ENCODE measurements around the gene ZSCAN22. TPM values are rescaled to one million over a fixed set of nuclear protein-coding genes. Genes with fewer than 3 reads are reported as not detected.

Gene ZSCAN22
- total and polyA plus RNA-seq, 2 of the 13 experiments (the other 11 are each of a cell fraction or from before 2014, with no cell fraction given): 2.5 to 3.5 TPM

DNA sequence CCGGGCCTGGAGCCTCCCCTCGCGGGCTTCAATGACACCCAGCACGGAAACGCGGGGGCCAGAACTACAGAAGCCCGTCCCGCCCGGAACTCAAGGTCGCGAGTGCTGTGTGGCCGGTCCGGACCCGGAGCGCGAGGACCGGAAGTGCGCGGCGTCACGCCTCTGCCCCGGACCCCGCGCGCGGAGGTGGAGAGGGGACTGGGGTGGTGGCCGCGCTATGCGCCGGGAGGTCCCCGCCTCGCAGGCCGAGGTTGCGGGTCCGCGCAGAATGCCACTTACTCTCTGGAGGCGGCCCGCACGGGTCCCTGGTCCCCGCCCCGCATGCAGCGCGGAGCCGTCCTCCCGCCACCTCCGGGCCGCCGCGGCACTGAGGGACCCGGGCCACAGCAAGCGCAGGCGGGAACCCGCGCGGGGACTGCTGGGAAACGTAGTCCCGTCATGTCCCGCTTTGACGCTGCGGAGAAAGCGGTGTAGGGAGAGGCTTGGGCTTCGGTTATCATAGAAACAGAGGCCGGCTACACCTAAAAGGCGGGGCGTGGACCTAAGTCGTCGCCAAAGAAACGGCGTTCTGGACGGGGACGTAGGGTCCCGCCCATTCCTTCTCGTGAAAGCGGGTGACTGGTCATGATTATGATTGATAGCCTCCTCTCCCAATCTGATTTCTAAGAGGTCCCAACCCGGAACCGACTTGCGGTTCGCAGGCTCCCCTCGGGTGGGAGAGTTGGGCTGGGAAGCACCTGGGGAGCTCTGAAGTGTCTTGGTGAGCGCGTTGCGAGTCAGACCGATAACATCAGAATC is 54.1 kb downstream of the ZSCAN22 start, which contains the start of gene ZNF837 (continued):
- TF ChIP-seq, protein P1, sequence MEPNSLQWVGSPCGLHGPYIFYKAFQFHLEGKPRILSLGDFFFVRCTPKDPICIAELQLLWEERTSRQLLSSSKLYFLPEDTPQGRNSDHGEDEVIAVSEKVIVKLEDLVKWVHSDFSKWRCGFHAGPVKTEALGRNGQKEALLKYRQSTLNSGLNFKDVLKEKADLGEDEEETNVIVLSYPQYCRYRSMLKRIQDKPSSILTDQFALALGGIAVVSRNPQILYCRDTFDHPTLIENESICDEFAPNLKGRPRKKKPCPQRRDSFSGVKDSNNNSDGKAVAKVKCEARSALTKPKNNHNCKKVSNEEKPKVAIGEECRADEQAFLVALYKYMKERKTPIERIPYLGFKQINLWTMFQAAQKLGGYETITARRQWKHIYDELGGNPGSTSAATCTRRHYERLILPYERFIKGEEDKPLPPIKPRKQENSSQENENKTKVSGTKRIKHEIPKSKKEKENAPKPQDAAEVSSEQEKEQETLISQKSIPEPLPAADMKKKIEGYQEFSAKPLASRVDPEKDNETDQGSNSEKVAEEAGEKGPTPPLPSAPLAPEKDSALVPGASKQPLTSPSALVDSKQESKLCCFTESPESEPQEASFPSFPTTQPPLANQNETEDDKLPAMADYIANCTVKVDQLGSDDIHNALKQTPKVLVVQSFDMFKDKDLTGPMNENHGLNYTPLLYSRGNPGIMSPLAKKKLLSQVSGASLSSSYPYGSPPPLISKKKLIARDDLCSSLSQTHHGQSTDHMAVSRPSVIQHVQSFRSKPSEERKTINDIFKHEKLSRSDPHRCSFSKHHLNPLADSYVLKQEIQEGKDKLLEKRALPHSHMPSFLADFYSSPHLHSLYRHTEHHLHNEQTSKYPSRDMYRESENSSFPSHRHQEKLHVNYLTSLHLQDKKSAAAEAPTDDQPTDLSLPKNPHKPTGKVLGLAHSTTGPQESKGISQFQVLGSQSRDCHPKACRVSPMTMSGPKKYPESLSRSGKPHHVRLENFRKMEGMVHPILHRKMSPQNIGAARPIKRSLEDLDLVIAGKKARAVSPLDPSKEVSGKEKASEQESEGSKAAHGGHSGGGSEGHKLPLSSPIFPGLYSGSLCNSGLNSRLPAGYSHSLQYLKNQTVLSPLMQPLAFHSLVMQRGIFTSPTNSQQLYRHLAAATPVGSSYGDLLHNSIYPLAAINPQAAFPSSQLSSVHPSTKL (CRISPR knock-in tag; IDR thresholded peaks at IDR 0.05): peak; percentile 73
- TF ChIP-seq KMT2A (CRISPR knock-in tag; IDR thresholded peaks at IDR 0.05) (peak; percentile 88), ZNF792 (CRISPR knock-in tag; IDR thresholded peaks at IDR 0.05) (peak; percentile 98), ZFP82 (CRISPR knock-in tag; IDR thresholded peaks at IDR 0.05; ENCODE audit: borderline replicate concordance) (0 out of 2 replicates have a peak, but pooled peaks have one; percentile 82), HNRNPLL (IDR thresholded peaks at IDR 0.05; ENCODE audit: low read depth, low read length, poor library complexity, severe bottlenecking) (peak; percentile 99), KLF12 (CRISPR knock-in tag; IDR thresholded peaks at IDR 0.05; ENCODE audit: borderline replicate concordance) (no peak), MXD4 (CRISPR knock-in tag; IDR thresholded peaks at IDR 0.05) (peak; percentile 95), ZNF788 (CRISPR knock-in tag; IDR thresholded peaks at IDR 0.05; ENCODE audit: borderline replicate concordance) (peak; percentile 90), ZZZ3 (CRISPR knock-in tag; IDR thresholded peaks at IDR 0.05; ENCODE audit: borderline replicate concordance) (no peak), WIZ (CRISPR knock-in tag; IDR thresholded peaks at IDR 0.05) (peak; percentile 81), ZNF607 (CRISPR knock-in tag; IDR thresholded peaks at IDR 0.05; ENCODE audit: borderline replicate concordance) (peak; percentile 90), ZNF761 (CRISPR knock-in tag; conservative IDR thresholded peaks at IDR 0.05) (peak; percentile 81; the same call in 1 of the 2 replicates)
- TF ChIP-seq, protein P2, sequence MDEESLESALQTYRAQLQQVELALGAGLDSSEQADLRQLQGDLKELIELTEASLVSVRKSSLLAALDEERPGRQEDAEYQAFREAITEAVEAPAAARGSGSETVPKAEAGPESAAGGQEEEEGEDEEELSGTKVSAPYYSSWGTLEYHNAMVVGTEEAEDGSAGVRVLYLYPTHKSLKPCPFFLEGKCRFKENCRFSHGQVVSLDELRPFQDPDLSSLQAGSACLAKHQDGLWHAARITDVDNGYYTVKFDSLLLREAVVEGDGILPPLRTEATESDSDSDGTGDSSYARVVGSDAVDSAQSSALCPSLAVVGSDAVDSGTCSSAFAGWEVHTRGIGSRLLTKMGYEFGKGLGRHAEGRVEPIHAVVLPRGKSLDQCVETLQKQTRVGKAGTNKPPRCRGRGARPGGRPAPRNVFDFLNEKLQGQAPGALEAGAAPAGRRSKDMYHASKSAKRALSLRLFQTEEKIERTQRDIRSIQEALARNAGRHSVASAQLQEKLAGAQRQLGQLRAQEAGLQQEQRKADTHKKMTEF (CRISPR knock-in tag; IDR thresholded peaks at IDR 0.05): peak; percentile 99
- TF ChIP-seq, protein P3, sequence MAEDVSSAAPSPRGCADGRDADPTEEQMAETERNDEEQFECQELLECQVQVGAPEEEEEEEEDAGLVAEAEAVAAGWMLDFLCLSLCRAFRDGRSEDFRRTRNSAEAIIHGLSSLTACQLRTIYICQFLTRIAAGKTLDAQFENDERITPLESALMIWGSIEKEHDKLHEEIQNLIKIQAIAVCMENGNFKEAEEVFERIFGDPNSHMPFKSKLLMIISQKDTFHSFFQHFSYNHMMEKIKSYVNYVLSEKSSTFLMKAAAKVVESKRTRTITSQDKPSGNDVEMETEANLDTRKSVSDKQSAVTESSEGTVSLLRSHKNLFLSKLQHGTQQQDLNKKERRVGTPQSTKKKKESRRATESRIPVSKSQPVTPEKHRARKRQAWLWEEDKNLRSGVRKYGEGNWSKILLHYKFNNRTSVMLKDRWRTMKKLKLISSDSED (CRISPR knock-in tag; IDR thresholded peaks at IDR 0.05): no peak
- TF ChIP-seq, protein P4, sequence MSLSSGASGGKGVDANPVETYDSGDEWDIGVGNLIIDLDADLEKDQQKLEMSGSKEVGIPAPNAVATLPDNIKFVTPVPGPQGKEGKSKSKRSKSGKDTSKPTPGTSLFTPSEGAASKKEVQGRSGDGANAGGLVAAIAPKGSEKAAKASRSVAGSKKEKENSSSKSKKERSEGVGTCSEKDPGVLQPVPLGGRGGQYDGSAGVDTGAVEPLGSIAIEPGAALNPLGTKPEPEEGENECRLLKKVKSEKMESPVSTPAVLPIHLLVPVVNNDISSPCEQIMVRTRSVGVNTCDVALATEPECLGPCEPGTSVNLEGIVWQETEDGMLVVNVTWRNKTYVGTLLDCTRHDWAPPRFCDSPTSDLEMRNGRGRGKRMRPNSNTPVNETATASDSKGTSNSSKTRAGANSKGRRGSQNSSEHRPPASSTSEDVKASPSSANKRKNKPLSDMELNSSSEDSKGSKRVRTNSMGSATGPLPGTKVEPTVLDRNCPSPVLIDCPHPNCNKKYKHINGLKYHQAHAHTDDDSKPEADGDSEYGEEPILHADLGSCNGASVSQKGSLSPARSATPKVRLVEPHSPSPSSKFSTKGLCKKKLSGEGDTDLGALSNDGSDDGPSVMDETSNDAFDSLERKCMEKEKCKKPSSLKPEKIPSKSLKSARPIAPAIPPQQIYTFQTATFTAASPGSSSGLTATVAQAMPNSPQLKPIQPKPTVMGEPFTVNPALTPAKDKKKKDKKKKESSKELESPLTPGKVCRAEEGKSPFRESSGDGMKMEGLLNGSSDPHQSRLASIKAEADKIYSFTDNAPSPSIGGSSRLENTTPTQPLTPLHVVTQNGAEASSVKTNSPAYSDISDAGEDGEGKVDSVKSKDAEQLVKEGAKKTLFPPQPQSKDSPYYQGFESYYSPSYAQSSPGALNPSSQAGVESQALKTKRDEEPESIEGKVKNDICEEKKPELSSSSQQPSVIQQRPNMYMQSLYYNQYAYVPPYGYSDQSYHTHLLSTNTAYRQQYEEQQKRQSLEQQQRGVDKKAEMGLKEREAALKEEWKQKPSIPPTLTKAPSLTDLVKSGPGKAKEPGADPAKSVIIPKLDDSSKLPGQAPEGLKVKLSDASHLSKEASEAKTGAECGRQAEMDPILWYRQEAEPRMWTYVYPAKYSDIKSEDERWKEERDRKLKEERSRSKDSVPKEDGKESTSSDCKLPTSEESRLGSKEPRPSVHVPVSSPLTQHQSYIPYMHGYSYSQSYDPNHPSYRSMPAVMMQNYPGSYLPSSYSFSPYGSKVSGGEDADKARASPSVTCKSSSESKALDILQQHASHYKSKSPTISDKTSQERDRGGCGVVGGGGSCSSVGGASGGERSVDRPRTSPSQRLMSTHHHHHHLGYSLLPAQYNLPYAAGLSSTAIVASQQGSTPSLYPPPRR (CRISPR knock-in tag; IDR thresholded peaks at IDR 0.05; ENCODE audit: borderline replicate concordance): no peak
- TF ChIP-seq, protein P5, sequence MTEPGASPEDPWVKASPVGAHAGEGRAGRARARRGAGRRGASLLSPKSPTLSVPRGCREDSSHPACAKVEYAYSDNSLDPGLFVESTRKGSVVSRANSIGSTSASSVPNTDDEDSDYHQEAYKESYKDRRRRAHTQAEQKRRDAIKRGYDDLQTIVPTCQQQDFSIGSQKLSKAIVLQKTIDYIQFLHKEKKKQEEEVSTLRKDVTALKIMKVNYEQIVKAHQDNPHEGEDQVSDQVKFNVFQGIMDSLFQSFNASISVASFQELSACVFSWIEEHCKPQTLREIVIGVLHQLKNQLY (CRISPR knock-in tag; IDR thresholded peaks at IDR 0.05): peak; percentile 35; the same call in 1 of the 2 replicates
